IPS DF 4.7 (cell line): Measurements from ENCODE around the gene RPS15.
"Not testable (repeated sequence)": the region's sequence is repeated elsewhere in the genome, so short reads cannot be mapped to it uniquely, and the experiment has no call there.

ENCODE experiments used
- DNase-seq: peaks from one replicate; pipeline ENCODE4 v3.0.0-alpha.2; 2013; ENCODE audit warnings: low spot score; ENCODE audit errors: extremely low read depth

The RPS15 gene

GRCh38 chr19:1418951-1419738 lies 19.1 kb upstream of the RPS15 start:
- no peak for DNase-seq

GRCh38 chr19:1420085-1420484 lies 18.1 kb upstream of the RPS15 start:
- not testable (repeated sequence) for DNase-seq

- DNase-seq: no peak
Measured at GRCh38 chr19:1420590-1420989, 17.6 kb upstream of the RPS15 start.

- no peak for DNase-seq
Measured at GRCh38 chr19:1421218-1421957, 16.8 kb upstream of the RPS15 start.

DNA sequence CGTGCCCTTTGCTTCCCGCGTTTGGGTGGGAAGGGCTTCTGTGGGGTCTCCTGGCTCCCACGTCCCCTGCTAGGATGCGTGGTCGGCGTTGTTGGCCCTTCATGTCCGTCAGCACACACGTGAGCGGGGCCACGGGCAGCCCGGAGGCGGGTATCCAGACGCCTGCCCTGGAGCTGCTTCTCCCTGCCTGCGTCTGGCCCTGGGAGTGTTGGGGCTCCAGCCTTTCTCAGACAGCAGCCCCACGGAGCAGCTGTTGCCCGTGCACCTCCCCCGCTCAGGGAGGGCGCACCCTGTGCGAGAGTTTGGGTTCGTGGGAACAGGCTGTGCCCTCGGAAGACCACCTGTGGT lies 16.3 kb upstream of the RPS15 start:
- DNase-seq: no peak

GRCh38 chr19:1422360-1422759 lies 15.8 kb upstream of the RPS15 start:
- DNase-seq: no peak

GRCh38 chr19:1422943-1423342 lies 15.3 kb upstream of the RPS15 start:
- no peak for DNase-seq

GRCh38 chr19:1423436-1424191 lies 14.6 kb upstream of the RPS15 start:
- no peak for DNase-seq

DNA sequence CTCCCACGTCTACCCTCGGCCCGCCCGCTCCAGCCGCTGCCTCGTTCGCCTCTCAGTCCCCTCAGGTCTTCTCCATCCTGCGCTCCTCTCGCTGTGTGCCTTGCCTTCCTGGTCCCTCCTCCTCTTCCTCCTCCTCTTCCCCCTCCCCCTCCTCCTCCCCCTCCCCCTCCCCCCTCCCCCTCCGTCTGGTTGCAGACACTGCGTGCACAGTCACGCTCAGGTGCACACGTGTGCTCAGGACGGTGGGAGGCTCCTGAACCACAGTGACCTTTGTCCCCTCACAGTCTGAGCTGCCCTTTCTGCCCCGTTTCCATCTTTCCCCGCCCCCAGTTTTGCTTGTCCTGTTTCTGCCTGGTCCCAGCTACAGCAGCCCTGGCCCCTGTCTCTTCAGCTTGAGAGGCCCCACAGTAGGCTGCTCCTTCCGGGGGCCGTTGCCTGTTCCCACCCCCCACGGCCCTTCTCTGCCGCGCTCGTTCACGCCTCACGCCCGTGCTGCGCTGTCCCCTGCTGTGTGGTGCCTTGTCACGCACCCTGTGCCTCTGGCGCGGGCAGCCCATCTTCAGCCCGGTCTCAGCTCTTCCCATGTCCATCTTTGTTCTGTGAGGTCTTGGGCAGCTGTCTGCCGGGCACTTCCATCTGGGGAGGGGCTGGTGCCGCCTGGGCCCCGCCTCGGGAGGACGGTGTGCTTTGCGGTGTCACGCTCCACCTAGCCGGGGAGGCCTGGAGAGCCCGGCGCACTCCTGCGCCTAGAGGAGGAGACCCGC lies 13.8 kb upstream of the RPS15 start:
- no peak for DNase-seq

DNA sequence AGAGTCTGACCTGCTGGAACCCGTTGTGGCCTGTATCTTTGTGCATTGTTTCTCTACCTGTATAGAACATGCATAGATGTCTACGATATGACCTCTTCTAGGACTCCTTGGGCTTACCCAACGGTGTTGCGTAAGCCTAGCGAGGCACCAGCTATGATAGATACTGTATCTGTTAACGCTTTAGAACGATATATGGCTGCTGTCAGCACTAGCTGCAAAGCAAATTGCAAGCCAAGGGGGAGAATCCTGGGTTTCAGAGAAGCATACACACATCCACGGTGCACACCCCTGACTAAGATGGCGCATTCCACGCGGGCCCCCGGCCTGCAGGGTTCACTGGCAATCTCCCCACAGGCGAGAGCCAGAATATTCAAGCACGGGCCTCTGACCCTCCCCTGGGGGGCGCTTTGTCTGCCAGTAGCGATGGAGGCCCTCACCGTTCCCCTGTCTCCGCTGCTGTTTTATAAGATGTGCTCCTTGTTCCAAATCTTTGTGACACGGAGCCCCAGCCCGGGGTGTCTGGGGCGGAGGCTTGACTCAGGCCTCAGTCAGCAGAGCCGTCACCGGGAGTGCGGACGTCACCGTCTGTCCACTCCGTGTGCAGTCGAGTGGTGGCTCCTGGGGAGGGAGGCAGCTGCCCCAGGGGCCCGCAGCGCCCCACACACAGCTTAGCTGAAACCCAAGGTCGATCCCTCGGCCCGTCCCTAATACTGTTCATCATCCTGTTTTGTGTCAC lies 12.9 kb upstream of the RPS15 start:
- DNase-seq: no peak

- no peak for DNase-seq
Measured at GRCh38 chr19:1425902-1426301, 12.3 kb upstream of the RPS15 start.

DNA sequence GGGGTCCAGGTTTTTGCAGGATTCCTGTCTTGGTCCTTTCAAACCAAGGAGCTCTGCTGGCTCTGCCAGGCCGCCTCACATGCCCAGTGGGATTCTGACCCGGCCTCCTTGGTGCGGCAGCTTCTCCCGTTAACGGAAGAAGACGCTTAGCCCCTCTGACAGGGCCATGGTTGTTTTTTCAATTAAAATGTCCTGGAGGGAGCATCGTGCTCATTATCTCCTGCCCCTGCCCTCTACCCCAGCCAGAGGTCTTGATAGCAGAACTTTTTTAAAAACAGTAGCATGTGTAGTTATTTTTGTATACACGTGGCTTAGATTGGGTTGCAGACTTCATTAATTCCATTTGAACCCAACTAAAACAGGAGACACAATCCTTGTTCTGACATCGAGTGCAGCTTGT lies 11.5 kb upstream of the RPS15 start:
- no peak for DNase-seq

GRCh38 chr19:1427221-1427920 lies 10.8 kb upstream of the RPS15 start:
- no peak for DNase-seq

- no peak for DNase-seq
Measured at GRCh38 chr19:1428738-1429391, 9.3 kb upstream of the RPS15 start.

GRCh38 chr19:1429750-1430149 lies 8.4 kb upstream of the RPS15 start:
- DNase-seq: no peak

DNA sequence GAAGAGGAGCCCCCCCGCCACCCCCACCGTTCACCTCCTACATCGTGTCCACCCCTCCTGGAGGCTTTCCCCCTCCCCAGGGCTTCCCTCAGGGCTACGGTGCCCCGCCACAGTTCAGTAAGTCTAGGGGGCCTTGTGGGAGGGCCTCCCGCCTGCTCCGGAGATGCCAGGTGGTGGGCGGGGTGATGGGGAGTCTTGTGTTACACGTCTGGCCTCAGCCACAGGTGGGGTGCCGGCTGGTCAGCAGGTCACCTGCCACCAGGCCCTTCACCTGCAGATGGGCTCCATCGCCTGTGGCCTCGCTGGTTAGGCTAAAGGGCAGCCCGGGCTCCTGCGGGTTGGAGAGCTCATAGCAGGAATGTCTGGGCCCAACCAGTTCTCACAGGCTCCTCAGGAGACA lies 8.0 kb upstream of the RPS15 start:
- DNase-seq: no peak

DNA sequence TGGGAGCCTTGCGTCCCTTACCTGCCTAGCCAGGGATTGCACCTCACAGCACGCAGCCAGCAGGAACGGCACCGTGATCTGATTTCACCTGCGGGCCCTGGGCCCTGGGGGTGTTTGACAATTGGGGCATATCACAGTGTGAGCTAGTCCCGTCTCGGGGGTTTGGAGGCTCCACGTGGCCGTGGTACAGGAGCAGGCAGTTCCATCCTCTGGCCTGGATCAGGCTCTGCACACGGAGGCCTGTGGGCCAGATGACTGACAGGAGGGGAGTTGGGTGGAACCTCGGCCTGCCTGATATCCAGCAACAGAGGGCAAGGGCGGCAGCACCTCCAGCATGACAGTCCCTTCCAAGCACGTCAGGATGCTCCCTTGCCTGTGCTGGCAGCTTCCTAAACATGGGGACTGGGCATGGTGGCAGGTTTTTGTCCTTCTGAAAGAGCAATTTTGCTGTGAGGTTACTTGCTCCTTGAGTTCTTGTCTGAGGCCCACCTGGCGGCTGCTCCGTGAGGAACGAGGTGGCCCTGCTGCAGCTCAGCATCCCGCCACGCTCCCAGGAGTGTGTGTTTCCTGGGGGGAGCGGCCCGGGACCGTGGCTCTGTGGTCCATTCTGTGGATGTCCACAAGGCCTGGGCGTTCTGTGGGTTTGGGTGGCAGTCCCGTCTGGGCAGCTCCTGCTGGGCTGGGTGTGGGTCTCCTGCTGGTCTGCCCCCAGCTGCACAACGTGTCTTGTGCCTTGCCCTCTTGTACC lies 6.3 kb upstream of the RPS15 start:
- DNase-seq: no peak

- no peak for DNase-seq
Measured at GRCh38 chr19:1432507-1432887, 5.7 kb upstream of the RPS15 start.
